ENCODE results near the gene SLIT2. TPM values are rescaled to one million over a fixed set of nuclear protein-coding genes. Genes with fewer than 3 reads are reported as not detected.

Gene SLIT2
- total RNA-seq, 1 experiment from 2014 or later, result 20.7 TPM

- H3K36me3 ChIP-seq, result peaks cover 18% of the 10 kb centered on the region
- peaks cover 8% of the 10 kb centered on the region for H3K4me1 ChIP-seq (replicated peaks)
- no peak overlapping the region for H3K27ac ChIP-seq
- no peaks in the 10 kb centered on the region for H3K9me3 ChIP-seq (replicated peaks)
- no peak overlapping the region for H3K4me3 ChIP-seq
- H3K27me3 ChIP-seq (replicated peaks), result no peaks in the 10 kb centered on the region
- DNase-seq (ENCODE audit: low read depth in 1 of 2, low spot score in 2 of 2), result no peak
Observed at GRCh38 chr4:20271950-20272349, 20.2 kb downstream of the SLIT2 start.

DNA sequence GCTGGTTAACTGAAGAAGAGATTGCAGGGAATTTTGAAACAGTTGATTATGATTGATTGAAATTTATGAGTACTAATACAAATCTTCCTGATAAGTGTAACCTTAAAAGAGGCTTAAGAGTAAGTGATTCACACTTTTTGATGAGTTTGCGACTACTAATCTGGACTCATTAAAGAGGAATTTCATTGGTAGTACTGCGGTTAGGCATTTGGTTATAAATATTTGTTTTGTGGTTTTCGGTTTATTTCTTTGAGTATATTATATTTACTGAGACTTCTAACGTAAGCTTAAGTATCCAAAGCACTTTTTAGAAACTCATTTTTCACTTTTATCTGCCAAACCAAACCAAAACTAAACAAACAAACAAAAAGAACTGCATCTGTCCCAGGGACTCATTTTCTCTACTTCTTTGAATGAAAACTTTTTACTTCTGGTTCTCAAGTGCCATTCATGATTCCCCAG, 20.7 kb downstream of the SLIT2 start:
- Histone ChIP-seq H3K4me1 (replicated peaks) (peaks cover 8% of the 10 kb centered on the region), H3K27me3 (replicated peaks) (no peaks in the 10 kb centered on the region), H3K36me3 (peaks cover 18% of the 10 kb centered on the region), H3K4me3 (no peak overlapping the region), H3K9me3 (replicated peaks) (no peaks in the 10 kb centered on the region), H3K27ac (no peak overlapping the region)
- DNase-seq (ENCODE audit: low read depth in 1 of 2, low spot score in 2 of 2), result peak in 1 of 2 experiments; percentile 96

GRCh38 chr4:20273793-20274192, 22.1 kb downstream of the SLIT2 start:
- Histone ChIP-seq H3K9me3 (replicated peaks) (no peaks in the 10 kb centered on the region), H3K27me3 (replicated peaks) (no peaks in the 10 kb centered on the region; the same call in 1 of the 2 replicates), H3K27ac (no peak overlapping the region), H3K4me3 (no peak overlapping the region), H3K36me3 (peaks cover 13% of the 10 kb centered on the region), H3K4me1 (replicated peaks) (peaks cover 8% of the 10 kb centered on the region)
- DNase-seq (ENCODE audit: low read depth in 1 of 2, low spot score in 2 of 2), result no peak

DNA sequence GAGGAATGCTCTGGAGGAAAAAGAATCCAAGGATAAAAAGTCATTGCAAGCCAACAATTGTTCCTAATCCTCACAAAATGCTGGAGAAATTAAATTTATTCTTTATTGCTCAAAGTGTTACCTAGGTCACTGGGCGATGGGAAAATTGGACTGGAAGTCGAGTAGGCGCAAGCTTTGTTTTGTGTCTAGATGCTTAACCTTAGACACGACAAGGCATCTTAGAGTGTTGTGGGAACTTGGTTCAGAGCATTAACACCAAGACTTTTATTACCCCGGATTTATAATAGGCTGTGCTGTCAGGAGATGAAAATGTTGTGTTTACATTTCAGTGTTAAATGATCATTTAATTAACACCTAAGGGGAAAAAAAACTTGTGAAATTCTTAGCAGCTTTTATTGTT, 25.1 kb downstream of the SLIT2 start:
- Histone ChIP-seq H3K27me3 (replicated peaks) (no peaks in the 10 kb centered on the region; the same call in 1 of the 2 replicates), H3K9me3 (replicated peaks) (no peaks in the 10 kb centered on the region), H3K27ac (no peak overlapping the region), H3K36me3 (peaks cover 8% of the 10 kb centered on the region; the same call in 1 of the 2 replicates), H3K4me3 (no peak overlapping the region), H3K4me1 (replicated peaks) (peaks cover 8% of the 10 kb centered on the region)
- no peak for DNase-seq (ENCODE audit: low read depth in 1 of 2, low spot score in 2 of 2)

- no peak for DNase-seq (ENCODE audit: low read depth in 1 of 2, low spot score in 2 of 2)
- Histone ChIP-seq H3K4me3 (no peak overlapping the region), H3K27me3 (replicated peaks) (no peaks in the 10 kb centered on the region; the same call in 1 of the 2 replicates), H3K4me1 (replicated peaks) (no peaks in the 10 kb centered on the region), H3K36me3 (peaks cover 8% of the 10 kb centered on the region; the same call in 1 of the 2 replicates), H3K27ac (no peak overlapping the region), H3K9me3 (replicated peaks) (no peaks in the 10 kb centered on the region)
Observed at GRCh38 chr4:20278195-20278594, 26.5 kb downstream of the SLIT2 start.

DNA sequence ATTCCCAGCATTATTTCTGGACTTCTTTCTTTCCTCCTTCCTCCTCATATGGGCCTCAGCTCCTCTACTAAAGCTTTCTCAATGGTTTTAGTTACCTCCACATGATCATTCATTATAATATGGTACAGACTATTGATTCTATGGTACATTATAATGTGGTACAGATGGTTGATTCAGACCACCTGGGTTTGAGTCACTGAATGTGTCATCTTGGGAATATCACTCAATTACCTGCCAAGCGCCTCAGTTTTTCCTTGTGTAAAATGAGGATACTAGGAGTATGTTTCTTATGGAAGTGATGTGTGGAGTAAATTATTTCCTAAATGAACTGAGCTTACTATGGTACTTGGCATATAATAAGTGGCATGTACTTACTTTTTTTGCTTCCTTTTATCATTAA, 27.7 kb downstream of the SLIT2 start:
- H3K4me1 ChIP-seq (replicated peaks), result no peaks in the 10 kb centered on the region
- H3K27me3 ChIP-seq (replicated peaks), result no peaks in the 10 kb centered on the region; the same call in 1 of the 2 replicates
- no peaks in the 10 kb centered on the region for H3K9me3 ChIP-seq (replicated peaks)
- no peak overlapping the region for H3K27ac ChIP-seq
- H3K4me3 ChIP-seq, result no peak overlapping the region
- no peak for DNase-seq (ENCODE audit: low read depth in 1 of 2, low spot score in 2 of 2)
- H3K36me3 ChIP-seq, result peaks cover under 1% of the 10 kb centered on the region; the same call in 1 of the 2 replicates

- DNase-seq (ENCODE audit: low read depth in 1 of 2, low spot score in 2 of 2), result no peak
Observed at GRCh38 chr4:20281453-20281852, 29.7 kb downstream of the SLIT2 start.

GRCh38 chr4:20283039-20283438, 31.3 kb downstream of the SLIT2 start:
- Histone ChIP-seq H3K9me3 (replicated peaks) (no peaks in the 10 kb centered on the region), H3K36me3 (no peaks in the 10 kb centered on the region), H3K4me1 (replicated peaks) (peaks cover 12% of the 10 kb centered on the region), H3K27ac (no peak overlapping the region), H3K27me3 (replicated peaks) (no peaks in the 10 kb centered on the region; the same call in 1 of the 2 replicates), H3K4me3 (no peak overlapping the region)
- no peak for DNase-seq (ENCODE audit: low read depth in 1 of 2, low spot score in 2 of 2)

More at GRCh38 chr4:20281453-20281852, 29.7 kb downstream of the SLIT2 start:
- Histone ChIP-seq H3K9me3 (replicated peaks) (no peaks in the 10 kb centered on the region), H3K4me1 (replicated peaks) (no peaks in the 10 kb centered on the region), H3K36me3 (no peaks in the 10 kb centered on the region), H3K27ac (no peak overlapping the region), H3K4me3 (no peak overlapping the region), H3K27me3 (replicated peaks) (no peaks in the 10 kb centered on the region; the same call in 1 of the 2 replicates)

GRCh38 chr4:20284990-20285389, 33.3 kb downstream of the SLIT2 start:
- Histone ChIP-seq H3K27me3 (replicated peaks) (no peaks in the 10 kb centered on the region), H3K36me3 (no peaks in the 10 kb centered on the region), H3K27ac (no peak overlapping the region), H3K4me1 (replicated peaks) (peaks cover 27% of the 10 kb centered on the region), H3K9me3 (replicated peaks) (no peaks in the 10 kb centered on the region), H3K4me3 (no peak overlapping the region)
- DNase-seq (ENCODE audit: low read depth in 1 of 2, low spot score in 2 of 2), result no peak

DNA sequence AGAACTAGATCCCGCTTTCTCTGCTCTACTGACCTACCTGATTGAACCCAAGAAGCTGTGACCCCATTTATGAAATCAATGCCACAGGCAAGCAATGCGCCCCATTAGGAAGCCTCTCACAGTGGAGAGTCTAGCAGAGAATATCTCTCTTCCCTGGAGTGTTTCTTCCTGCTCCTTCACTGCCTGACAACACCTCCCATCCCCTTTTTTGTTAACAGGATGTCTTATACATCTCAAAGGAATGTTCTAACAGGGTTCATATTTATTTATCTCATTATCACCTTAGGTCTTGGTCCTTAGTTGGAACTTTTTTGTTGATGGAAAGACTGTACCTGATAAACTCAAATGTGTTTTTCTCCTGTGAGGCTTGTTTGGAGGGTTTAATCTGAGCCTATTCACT, 35.5 kb downstream of the SLIT2 start:
- peaks cover 27% of the 10 kb centered on the region for H3K4me1 ChIP-seq (replicated peaks)
- no peak overlapping the region for H3K4me3 ChIP-seq
- no peak overlapping the region for H3K27ac ChIP-seq

DNA sequence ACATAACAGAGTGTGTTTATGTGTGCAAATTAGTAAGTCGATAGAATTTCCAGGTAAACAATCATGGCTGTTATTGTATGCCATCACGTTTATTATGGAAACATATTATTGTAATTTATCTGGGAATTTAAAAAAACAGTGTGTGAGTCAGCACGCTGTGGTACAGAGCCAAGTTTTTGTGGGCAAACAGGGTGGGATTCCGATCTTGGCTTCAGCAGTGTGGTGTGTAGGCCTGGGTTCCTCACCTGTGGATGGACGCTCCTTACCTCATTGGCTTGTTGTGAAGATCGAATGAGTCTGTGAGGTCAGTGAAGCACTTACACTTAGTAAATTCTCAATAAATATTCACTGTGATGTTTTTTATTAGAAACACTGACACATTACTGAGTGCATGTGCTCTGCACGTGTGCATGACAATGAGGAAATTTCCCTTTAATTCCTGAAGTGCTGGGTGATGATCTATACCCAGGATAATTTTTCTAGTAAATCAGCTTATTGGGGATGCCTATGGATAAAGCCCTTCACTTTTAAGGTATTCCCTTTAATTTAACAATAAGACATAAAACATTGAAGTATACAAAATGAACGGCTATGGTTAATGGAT, 36.4 kb downstream of the SLIT2 start:
- H3K27me3 ChIP-seq (replicated peaks), result no peaks in the 10 kb centered on the region
- no peak for DNase-seq (ENCODE audit: low read depth in 1 of 2, low spot score in 2 of 2)
- no peaks in the 10 kb centered on the region for H3K36me3 ChIP-seq
- H3K9me3 ChIP-seq (replicated peaks), result no peaks in the 10 kb centered on the region
- H3K27ac ChIP-seq, result no peak overlapping the region
- no peak overlapping the region for H3K4me3 ChIP-seq
- peaks cover 27% of the 10 kb centered on the region for H3K4me1 ChIP-seq (replicated peaks)

More for the DNA sequence above, 35.5 kb downstream of the SLIT2 start:
- DNase-seq (ENCODE audit: low read depth in 1 of 2, low spot score in 2 of 2), result peak in 1 of 2 experiments; percentile 50
- no peaks in the 10 kb centered on the region for H3K9me3 ChIP-seq (replicated peaks)
- H3K27me3 ChIP-seq (replicated peaks), result no peaks in the 10 kb centered on the region
- no peaks in the 10 kb centered on the region for H3K36me3 ChIP-seq

DNA sequence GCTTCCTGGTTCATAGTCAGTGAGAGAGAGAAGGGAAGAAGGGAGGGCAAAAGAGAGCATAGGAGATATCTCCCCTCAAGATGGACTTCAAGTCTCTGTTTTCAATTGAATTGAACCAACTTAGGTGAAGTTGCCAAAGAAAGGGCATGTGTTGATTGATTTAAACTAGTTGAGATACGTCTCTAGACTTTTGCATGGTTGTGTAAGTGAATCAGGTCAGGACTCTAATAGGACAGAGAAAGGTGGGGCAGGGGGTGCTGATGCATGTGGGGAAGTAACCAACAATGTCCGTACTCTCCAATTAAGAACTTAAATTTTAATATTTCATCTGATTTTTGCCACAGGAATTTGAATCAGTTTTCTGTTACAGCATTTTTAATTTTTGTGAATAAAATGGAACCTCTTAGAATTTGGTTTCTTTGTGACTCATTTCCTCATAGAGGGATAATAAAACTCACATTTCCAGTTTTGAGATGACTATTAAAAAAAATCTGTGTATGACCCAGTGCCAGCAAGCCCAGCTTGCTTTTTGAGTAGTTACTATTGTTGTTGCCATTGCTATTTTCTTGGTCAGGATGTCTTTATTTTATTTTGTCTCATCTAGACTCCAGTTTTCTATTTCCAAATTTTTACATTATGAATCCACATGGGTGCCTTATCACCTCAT, 37.3 kb downstream of the SLIT2 start:
- no peaks in the 10 kb centered on the region for H3K9me3 ChIP-seq (replicated peaks)
- H3K27me3 ChIP-seq (replicated peaks), result no peaks in the 10 kb centered on the region
- H3K4me3 ChIP-seq, result no peak overlapping the region
- no peaks in the 10 kb centered on the region for H3K36me3 ChIP-seq
- H3K27ac ChIP-seq, result no peak overlapping the region
- no peak for DNase-seq (ENCODE audit: low read depth in 1 of 2, low spot score in 2 of 2)
- H3K4me1 ChIP-seq (replicated peaks), result peaks cover 27% of the 10 kb centered on the region

DNA sequence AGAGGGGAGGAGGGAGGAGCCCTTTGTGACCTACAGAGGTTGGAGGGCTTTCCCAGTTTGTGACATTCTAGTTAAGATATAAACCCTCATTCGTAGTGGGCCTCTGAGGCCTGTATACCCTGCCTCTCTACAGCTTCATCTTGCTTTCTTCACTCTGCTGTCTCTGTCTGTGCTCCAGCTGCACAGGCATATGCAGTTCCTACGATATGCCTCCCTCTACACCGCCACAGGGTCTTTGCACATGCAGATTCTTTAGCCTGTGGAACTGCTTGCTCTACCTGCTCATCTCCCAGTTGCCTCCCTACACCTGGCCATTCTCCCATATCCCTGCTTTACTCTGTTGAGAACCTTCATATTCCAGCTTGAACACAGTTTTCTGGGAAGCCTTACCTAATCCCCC, 38.1 kb downstream of the SLIT2 start:
- H3K27ac ChIP-seq, result no peak overlapping the region
- peaks cover 27% of the 10 kb centered on the region for H3K4me1 ChIP-seq (replicated peaks)
- no peaks in the 10 kb centered on the region for H3K9me3 ChIP-seq (replicated peaks)
- DNase-seq (ENCODE audit: low read depth in 1 of 2, low spot score in 2 of 2), result no peak
- H3K36me3 ChIP-seq, result no peaks in the 10 kb centered on the region
- H3K4me3 ChIP-seq, result no peak overlapping the region
- H3K27me3 ChIP-seq (replicated peaks), result no peaks in the 10 kb centered on the region

DNA sequence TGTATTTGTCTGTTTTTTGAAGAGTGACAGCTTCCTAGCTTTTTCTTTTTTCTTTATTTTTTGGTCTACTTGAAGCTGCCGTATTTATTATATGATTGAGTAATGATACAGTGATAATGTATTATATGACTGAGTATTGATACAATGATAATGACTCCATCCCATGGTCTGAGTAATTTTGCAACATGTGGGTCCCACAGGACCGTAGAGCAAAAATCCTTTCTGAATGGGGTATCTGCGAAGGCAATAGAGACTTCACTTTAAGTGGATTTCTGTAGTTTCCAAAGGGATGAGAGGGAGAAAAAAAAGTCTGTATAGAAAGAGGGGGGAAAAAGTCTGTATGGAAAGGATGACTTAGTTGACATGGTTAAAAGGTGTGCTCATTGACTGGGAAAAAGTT, 41.0 kb downstream of the SLIT2 start:
- H3K4me3 ChIP-seq, result no peak overlapping the region
- H3K36me3 ChIP-seq, result no peaks in the 10 kb centered on the region
- H3K9me3 ChIP-seq (replicated peaks), result no peaks in the 10 kb centered on the region
- H3K4me1 ChIP-seq (replicated peaks), result peaks cover 17% of the 10 kb centered on the region
- H3K27me3 ChIP-seq (replicated peaks), result no peaks in the 10 kb centered on the region
- DNase-seq (ENCODE audit: low read depth in 1 of 2, low spot score in 2 of 2), result no peak
- no peak overlapping the region for H3K27ac ChIP-seq

Data from SJSA1 (cell line).